22Rv1 (cell line): Measurements from ENCODE around the gene COPS6.

ENCODE experiments used
- ZFX ChIP-seq: fragments of 450-650 bp; IDR thresholded peaks from 2 replicates; pipeline ENCODE4 v1.6.1; 2017; ENCODE audit warnings: antibody characterized with exemption, borderline replicate concordance
- TF ChIP-seq, protein P1 (sequence below): fragments of 450-650 bp; IDR thresholded peaks from 2 replicates; pipeline ENCODE4 v1.5.1; 2017; ENCODE audit warnings: mild to moderate bottlenecking

- TF ChIP-seq, protein P1, sequence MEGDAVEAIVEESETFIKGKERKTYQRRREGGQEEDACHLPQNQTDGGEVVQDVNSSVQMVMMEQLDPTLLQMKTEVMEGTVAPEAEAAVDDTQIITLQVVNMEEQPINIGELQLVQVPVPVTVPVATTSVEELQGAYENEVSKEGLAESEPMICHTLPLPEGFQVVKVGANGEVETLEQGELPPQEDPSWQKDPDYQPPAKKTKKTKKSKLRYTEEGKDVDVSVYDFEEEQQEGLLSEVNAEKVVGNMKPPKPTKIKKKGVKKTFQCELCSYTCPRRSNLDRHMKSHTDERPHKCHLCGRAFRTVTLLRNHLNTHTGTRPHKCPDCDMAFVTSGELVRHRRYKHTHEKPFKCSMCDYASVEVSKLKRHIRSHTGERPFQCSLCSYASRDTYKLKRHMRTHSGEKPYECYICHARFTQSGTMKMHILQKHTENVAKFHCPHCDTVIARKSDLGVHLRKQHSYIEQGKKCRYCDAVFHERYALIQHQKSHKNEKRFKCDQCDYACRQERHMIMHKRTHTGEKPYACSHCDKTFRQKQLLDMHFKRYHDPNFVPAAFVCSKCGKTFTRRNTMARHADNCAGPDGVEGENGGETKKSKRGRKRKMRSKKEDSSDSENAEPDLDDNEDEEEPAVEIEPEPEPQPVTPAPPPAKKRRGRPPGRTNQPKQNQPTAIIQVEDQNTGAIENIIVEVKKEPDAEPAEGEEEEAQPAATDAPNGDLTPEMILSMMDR = no peak
- no peak for TF ChIP-seq ZFX
Measured at GRCh38 chr7:100106633-100107032, 17.9 kb downstream of the COPS6 start.
